Left lung (tissue), 10 donors: Measurements from ENCODE around the gene CTNND2. TPM values are rescaled to one million over a fixed set of nuclear protein-coding genes. Genes with fewer than 3 reads are reported as not detected.

Experiments used
- ATAC-seq: fragments of 200-7000 bp; cut with Tn5 transposase; one replicate; pipeline ENCODE4 v1.9.1; 2020; ENCODE audit warnings: moderate library complexity
- DNase-seq, 4 donors: peaks; one replicate each; pipeline ENCODE4 v3.0.0-alpha.2; 2013 to 2020
- H3K27ac ChIP-seq, 2 donors: fragments of 200-600 bp; sonication (generic) in 1 of 2; one replicate each; pipeline versions ENCODE4 v1.5.0 to v1.8.0; 2020 to 2021
- H3K27me3 ChIP-seq, 2 donors: fragments of 200-600 bp; sonication (generic) in 1 of 2; one replicate each; pipeline versions ENCODE4 v1.5.0 to v1.8.0; 2020 to 2021
- H3K36me3 ChIP-seq, 2 donors: fragments of 200-600 bp; sonication (generic) in 1 of 2; one replicate each; pipeline versions ENCODE4 v1.5.0 to v1.8.0; 2020 to 2021
- H3K4me1 ChIP-seq, 2 donors: fragments of 200-600 bp; one replicate each; pipeline ENCODE4 v1.8.0; 2021
- H3K4me3 ChIP-seq, 2 donors: fragments of 200-600 bp; sonication (generic) in 1 of 2; one replicate each; pipeline versions ENCODE4 v1.5.0 to v1.8.0; 2020 to 2021; ENCODE audit warnings: mild to moderate bottlenecking in 1 of 2
- H3K9me3 ChIP-seq, 2 donors: fragments of 200-600 bp; sonication (generic) in 1 of 2; one replicate each; pipeline versions ENCODE4 v1.5.0 to v1.8.0; 2020 to 2021
- CTCF ChIP-seq, 2 donors: fragments of 200-600 bp; sonication (generic) in 1 of 2; IDR thresholded peaks; one replicate each; pipeline versions ENCODE4 v1.5.0 to v1.8.0; 2021; ENCODE audit warnings: antibody characterized with exemption in 2 of 2
- intact Hi-C, 2 donors: fragments of 100-400 bp; cut with DNase I; formaldehyde crosslinking; loops; one replicate each; pipeline versions ENCODE4 v1.11.2 to v1.14.2; 2022
- polyA plus RNA-seq, 6 donors: library from polyadenylated mRNA; unstranded; fragments of 120-200 nt; gene quantifications; one replicate each; pipeline ENCODE4 v1.2.1, GENCODE V29; 2013; ENCODE audit not compliant: insufficient read length in 6 of 6
- total RNA-seq, 2 donors: library from RNA; stranded (reverse); fragmentation: NEBNext Ultra II Directional; extraction: Animal tissue kit (Norgen Biotek cat#: 25700); gene quantifications; one replicate each; pipeline ENCODE4 v1.2.1, GENCODE V29; 2021
- donor health status: DM: no; HTN: yes; CAD: no.
- donor health status: DM: no; HTN: no; CAD: no.

Gene CTNND2
- total and polyA plus RNA-seq, 8 donors: 1.2 to 4.2 (median 2.2) TPM; not detected in 1

DNA sequence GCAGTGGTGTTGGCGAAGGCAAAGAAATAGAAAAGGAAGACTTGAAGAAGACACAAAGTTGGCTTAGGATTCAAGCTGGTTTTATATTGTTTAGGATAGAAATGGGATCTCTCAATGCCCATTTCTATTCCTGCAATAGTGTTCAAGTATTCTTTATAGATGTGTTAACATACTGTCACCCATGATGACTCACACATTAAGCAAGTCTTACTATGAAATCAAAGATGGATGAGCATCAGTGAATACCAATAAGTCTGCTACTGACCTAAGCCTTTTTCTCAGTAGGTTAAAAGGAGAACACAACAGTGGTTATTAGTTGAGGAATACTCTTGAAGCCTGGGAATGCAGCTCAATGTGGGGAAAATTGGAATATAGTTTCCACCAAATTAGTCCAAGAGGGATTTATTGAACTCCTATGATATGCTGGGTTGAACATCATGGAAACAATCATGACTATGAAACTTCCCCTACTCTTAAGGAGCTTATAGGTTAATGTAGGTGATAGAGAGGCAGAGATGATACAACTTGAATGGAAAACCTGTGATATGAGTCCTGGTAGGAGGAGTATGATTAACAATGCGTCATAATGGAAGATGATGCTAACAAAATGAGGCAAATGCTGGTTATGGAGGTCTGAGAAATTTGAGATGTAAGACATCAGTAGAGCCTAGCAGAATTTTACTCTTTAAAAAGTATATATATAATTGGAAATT is 726.1 kb downstream of the CTNND2 start:
- ATAC-seq: no peak
- no peak for DNase-seq
- Histone ChIP-seq H3K36me3 (no peaks in the 10 kb centered on the region), H3K4me3 (no peak overlapping the region), H3K27ac (no peak overlapping the region), H3K9me3 (no peaks in the 10 kb centered on the region), H3K4me1 (no peaks in the 10 kb centered on the region), H3K27me3 (no peaks in the 10 kb centered on the region)
- intact Hi-C loops: no loop called here
- no peak for TF ChIP-seq CTCF (IDR thresholded peaks at IDR 0.05)

GRCh38 chr5:11174591-11174990 is 729.7 kb downstream of the CTNND2 start:
- TF ChIP-seq CTCF (IDR thresholded peaks at IDR 0.05): no peak
- Histone ChIP-seq H3K4me1 (no peaks in the 10 kb centered on the region), H3K27me3 (no peaks in the 10 kb centered on the region), H3K4me3 (no peak overlapping the region), H3K9me3 (no peaks in the 10 kb centered on the region), H3K27ac (no peak overlapping the region), H3K36me3 (no peaks in the 10 kb centered on the region)
- ATAC-seq: no peak
- no peak for DNase-seq
- intact Hi-C loops: no loop called here

DNA sequence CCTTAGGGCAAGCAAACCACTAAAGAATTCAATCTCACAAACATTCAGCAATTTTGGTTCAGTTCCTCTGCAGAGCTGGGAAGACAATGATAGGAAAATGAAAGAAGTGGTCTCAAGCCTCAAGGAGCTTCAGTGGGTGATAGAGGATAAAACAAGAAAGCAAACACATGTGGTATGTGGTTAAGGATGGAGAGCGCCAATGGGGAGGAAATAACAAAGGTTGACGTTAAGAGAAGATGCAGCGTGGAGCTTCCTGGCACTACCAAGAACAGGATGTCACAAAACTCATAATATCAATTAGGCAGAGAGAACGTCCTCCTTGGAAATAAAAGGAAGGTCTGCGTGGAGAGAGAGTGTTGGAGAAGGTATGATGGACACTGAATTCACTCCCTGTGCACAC is 731.8 kb downstream of the CTNND2 start:
- Histone ChIP-seq H3K27ac (no peak overlapping the region), H3K4me3 (no peak overlapping the region), H3K4me1 (no peaks in the 10 kb centered on the region), H3K9me3 (no peaks in the 10 kb centered on the region), H3K36me3 (no peaks in the 10 kb centered on the region), H3K27me3 (no peaks in the 10 kb centered on the region)
- no peak for TF ChIP-seq CTCF (IDR thresholded peaks at IDR 0.05)
- intact Hi-C loops: no loop called here
- no peak for DNase-seq
- no peak for ATAC-seq

GRCh38 chr5:11171236-11171635 is 733.0 kb downstream of the CTNND2 start:
- intact Hi-C loops: no loop called here

DNA sequence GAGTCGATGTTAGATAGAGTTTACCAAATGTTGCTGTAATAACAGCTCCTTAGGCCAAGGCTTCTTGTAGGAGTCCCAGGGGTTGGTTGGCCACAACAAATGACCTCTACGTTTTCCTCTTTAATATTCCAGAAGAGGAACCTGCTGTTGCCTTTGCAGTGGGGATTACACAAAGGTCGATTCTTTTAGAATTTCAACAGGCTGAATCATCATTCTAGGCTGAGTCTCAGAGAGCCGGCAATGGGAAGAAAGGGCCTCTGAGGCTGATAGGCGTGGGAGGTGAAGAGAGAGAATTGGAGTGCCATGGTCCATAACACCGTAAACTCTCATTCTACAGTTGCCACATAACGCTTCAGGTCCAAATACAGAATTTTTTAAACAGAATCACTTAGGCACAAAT is 737.3 kb downstream of the CTNND2 start:
- H3K9me3 ChIP-seq: no peaks in the 10 kb centered on the region
- intact Hi-C loops: no loop called here
- ATAC-seq (no peak), DNase-seq (no peak)
- no peak for TF ChIP-seq CTCF (IDR thresholded peaks at IDR 0.05)
- H3K27ac ChIP-seq: no peak overlapping the region
- no peaks in the 10 kb centered on the region for H3K27me3 ChIP-seq
- H3K4me1 ChIP-seq: no peaks in the 10 kb centered on the region
- H3K4me3 ChIP-seq: no peak overlapping the region
- no peaks in the 10 kb centered on the region for H3K36me3 ChIP-seq

More at GRCh38 chr5:11171236-11171635, 733.0 kb downstream of the CTNND2 start:
- H3K9me3 ChIP-seq: no peaks in the 10 kb centered on the region
- H3K4me3 ChIP-seq: no peak overlapping the region
- no peak overlapping the region for H3K27ac ChIP-seq
- H3K27me3 ChIP-seq: no peaks in the 10 kb centered on the region
- no peaks in the 10 kb centered on the region for H3K4me1 ChIP-seq
- DNase-seq (no peak), ATAC-seq (no peak)
- TF ChIP-seq CTCF (IDR thresholded peaks at IDR 0.05): no peak
- no peaks in the 10 kb centered on the region for H3K36me3 ChIP-seq
